Activated CD4-positive, alpha-beta T cell treated with anti-CD3 and anti-CD28 coated beads for 48 hours (primary cell): ENCODE results near the gene SMIM24.

Experiments used
- DNase-seq: peaks from one replicate; pipeline ENCODE4 v3.0.0-alpha.2; 2020

The SMIM24 gene

DNA sequence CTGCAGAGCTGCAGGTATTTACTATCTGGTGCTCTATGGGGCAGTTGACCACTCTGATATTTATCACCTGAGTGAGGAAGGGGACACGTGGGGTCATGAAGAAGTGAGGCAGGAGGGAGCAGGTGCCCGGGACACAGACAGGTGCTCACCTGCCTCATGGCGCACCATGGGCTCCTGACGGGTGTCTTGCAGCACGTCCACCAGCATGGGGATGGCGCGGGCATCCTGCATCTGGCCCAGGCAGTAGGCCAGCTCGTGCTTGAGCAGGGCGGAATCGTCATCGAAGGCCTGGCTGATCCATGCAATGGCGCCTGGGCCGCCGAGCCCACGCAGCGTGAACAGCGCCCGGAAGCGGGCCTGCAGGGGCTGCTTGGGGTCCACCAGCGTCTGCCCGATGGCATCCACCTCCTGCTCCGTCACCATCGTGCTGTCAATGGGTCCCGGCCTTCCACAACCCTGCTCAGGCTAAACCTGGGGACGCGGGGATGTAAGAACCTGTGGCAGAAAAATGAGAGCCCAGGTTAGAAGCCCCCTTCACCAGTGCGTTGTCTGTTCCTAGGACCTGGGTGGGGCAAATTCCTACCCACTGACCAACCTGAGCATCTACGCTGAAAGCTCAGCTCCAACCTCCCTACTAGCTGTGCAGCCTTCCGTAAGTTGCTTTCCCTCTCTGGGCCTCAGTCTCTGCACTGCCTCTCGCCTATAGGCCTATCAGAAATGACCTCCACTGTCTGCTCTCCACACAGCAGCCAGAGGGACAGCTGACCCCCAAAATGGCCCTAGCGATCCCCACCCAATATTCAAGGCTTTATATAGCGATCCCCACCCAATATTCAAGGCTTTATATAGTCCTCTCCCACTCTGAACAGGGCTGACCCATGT is 16.3 kb upstream of the SMIM24 start:
- no peak for DNase-seq

GRCh38 chr19:3494559-3494958 is 14.2 kb upstream of the SMIM24 start:
- peak; percentile 78 for DNase-seq

DNA sequence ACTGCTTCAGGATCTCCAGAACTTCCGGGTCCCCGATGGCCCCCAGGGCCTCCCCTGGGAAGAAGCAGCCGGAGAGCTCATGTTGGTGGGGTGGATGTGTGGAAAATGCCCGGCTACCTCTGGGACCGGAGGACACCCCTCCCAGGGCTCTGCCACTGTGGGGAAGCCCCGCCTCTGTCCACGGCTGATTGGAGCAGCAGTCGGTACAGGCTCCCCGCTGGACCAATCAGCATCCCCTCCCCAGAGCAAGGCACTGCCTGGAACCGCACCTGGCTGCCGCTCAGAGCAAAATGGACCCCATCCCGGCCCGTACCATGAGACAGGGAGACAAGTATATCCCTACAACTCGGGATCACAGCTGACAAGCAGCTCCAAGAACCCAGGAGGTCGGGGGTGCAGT is 13.7 kb upstream of the SMIM24 start:
- peak; percentile 76 for DNase-seq

DNA sequence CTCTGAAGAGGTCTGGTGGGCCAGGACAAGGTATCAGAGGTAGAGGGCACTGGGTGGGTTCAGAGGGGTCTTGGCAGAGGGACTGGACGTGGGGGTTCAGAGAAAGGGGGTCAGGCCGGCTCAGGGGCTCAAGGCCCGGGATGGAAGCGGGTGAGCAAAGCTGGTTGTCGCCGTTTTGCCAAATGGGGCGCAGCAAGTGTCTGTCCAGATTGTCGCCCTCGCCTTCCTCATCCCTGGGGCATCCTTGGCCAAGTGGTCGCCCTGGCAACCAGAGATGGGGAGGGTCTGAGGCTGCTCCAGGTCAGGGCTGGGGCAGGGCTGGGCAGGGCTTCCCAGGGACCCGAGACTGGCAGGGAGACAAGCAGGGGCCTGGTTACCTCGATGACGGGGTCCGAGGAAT is 13.3 kb upstream of the SMIM24 start:
- DNase-seq = no peak

DNA sequence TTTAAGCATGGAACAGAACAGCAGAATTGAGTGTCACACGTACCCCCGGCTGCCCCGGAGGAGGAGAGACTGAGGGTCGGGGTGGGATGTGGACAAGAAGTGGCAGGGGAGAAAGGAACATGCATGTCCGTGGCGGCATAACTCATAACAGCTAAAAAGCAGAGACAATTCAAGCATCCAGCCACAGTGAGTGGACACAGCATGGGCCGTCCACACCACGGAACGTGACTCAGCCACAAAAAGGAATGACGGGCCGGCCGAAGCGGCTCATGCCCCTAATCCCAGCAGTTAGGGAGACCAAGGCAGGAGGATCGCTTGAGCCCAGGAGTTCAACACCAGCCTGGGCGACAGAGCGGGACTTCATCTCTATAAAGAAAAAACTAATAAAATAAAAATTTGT is 12.6 kb upstream of the SMIM24 start:
- no peak for DNase-seq

DNA sequence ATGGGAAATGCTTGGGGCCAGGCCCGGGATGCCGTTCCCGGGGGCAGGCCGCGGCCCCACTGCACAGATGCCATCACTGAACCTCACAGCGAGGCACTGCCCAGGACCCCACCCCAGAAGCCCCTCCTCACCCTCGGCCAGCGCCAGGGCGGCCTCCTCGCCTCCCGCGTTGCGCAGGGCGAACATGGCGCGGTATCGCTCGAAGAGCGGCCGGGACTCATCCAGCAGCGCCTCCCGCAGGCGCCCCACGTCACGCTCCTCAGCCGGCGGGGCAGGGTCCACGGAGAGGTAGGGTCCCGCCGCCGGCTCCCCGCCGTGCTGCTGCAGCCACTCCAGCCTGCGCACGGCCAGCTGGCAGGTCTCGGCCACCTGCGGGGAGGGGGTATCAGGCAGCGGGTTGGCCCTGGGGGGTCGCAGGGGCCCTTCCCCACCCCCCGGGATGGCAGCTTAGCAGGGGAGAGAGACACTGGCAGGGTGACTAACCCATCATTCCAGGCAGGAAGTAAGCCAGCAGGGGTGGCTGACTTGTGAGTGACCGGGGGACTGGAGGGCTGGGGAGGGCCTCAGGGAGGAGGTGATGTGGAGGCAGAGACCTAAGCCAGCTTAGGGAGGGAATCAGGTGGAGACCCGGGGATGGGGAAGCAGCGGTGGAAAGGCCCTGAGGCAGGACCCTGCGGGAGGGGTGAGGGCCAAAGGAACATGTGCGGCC is 12.0 kb upstream of the SMIM24 start:
- DNase-seq = no peak

- DNase-seq = no peak
Measured at GRCh38 chr19:3491396-3492119, 11.2 kb upstream of the SMIM24 start.

- no peak for DNase-seq
Measured at GRCh38 chr19:3483226-3483628, 2.9 kb upstream of the SMIM24 start, which contains the start of gene SMIM44. TSS of gene SMIM44 (minus strand) at chr19:3483441. CDS start at chr19:3483403, 38 bp downstream.

GRCh38 chr19:3482507-3483225 is 2.3 kb upstream of the SMIM24 start:
- DNase-seq = no peak

GRCh38 chr19:3481241-3482090 is 1.1 kb upstream of the SMIM24 start:
- no peak for DNase-seq

GRCh38 chr19:3479834-3480215 is 500 bp downstream of the SMIM24 start:
- peak; percentile 68 for DNase-seq

- peak; percentile 67 for DNase-seq
Measured at GRCh38 chr19:3479177-3479833, 1.0 kb downstream of the SMIM24 start.

- DNase-seq = no peak
Measured at GRCh38 chr19:3478409-3479176, 1.7 kb downstream of the SMIM24 start.

GRCh38 chr19:3477951-3478350 is 2.4 kb downstream of the SMIM24 start:
- DNase-seq = no peak

DNA sequence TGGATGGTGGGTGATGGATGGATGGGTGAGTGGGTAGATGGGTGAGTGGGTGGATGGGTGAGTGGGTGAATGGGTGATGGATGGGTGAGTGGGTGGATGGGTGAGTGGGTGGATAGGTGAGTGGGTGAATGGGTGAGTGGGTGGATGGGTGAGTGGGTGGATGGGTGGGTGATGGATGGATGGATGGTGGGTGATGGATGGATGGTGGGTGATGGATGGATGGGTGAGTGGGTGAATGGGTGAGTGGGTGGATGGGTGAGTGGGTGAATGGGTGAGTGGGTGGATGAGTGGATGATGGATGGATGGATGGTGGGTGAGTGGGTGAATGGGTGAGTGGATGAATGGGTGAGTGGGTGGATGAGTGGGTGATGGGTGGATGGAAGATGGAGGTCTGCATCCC is 2.8 kb downstream of the SMIM24 start:
- DNase-seq = no peak

DNA sequence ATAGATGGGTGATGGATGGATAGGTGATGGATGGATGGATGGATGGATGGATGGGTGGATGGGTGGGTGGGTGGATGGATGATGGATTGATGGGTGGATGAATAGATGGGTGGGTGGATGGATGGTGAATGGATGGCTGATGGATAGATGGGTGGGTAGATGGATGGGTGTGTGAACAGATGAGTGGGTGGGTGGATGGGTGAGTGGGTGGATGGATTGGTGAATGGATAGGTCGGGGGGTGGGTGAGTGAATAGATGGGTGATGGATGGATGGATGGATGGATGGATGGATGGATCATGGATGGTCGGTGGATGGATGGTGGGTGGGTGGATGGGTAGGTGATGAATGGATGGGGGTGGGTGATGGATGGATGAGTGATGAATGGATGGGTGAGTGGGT is 3.5 kb downstream of the SMIM24 start:
- DNase-seq = no peak

DNA sequence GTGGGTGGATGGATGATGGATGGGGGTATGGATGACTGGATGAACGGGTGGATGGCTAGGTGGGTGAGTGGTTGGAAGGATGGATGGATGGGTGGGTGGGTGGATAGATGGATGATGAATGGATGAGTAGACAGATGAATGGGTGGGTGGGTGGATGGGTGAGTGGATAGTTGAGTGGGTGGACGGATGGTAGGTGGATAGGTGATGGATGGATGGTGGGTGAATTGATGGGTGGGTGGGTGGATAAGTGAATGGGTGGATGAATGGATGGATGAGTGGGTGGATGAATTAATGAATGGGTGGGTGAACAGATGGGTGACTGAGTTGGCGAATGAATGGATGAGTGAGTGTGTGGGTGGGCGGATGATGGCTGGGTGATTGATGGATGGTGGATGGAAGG is 4.9 kb downstream of the SMIM24 start:
- DNase-seq = no peak

DNA sequence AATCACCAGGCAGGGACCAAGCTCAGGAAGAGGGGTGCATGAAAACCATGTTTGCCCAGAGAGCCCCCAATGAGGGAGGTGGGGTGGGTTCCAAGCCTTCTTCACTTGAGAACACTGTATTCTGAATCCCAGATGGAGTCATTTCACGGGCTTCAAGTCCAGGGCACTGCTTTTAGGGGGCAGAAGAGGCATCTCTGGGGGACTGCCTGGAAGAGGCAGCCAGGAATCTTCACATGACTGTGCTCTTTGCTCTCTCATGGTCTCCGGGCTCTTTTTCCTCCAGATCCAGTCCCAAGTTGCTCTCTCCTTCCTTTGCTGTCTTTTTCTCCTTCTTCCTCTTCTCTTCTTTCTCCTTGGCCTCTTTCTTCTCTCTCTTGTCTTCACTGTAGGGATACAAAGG is 5.7 kb downstream of the SMIM24 start:
- no peak for DNase-seq

GRCh38 chr19:3474010-3474409 is 6.3 kb downstream of the SMIM24 start:
- no peak for DNase-seq

GRCh38 chr19:3471954-3472655 is 8.2 kb downstream of the SMIM24 start:
- DNase-seq = peak; percentile 58
